MV-4-11 (cell line): ENCODE results near the gene UBQLN1.

Experiments used
- DNase-seq: peaks from one replicate; lab custom pipeline; 2025; lab: John Stamatoyannopoulos, UW

Gene UBQLN1

GRCh38 chr9:83688921-83689320 is 18.8 kb downstream of the UBQLN1 start:
- no peak for DNase-seq

GRCh38 chr9:83681490-83681889 is 26.3 kb downstream of the UBQLN1 start:
- no peak for DNase-seq

DNA sequence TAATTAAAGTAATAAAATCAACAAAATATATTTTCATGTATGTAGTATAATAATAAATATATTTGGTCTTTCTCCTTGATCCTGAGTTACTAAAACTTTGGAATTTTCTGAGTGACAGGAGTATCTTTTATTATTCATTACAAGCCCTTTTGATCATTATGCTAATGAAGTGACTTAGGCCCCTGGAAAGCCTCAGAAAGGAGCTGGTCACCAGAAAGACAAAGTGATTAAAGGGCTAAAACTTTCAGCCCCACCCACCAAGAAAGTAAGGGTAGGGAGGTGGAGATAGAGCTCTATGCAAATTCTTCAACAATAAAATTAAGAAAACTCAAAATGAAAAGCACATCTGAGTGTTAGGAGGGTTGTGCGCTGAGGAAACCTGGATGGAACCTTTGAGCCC is 27.5 kb downstream of the UBQLN1 start:
- DNase-seq: no peak

GRCh38 chr9:83677596-83677995 is 30.2 kb downstream of the UBQLN1 start:
- no peak for DNase-seq

- no peak for DNase-seq
These were observed 32.3 kb downstream of the UBQLN1 start for GRCh38 chr9:83675466-83675865.

DNA sequence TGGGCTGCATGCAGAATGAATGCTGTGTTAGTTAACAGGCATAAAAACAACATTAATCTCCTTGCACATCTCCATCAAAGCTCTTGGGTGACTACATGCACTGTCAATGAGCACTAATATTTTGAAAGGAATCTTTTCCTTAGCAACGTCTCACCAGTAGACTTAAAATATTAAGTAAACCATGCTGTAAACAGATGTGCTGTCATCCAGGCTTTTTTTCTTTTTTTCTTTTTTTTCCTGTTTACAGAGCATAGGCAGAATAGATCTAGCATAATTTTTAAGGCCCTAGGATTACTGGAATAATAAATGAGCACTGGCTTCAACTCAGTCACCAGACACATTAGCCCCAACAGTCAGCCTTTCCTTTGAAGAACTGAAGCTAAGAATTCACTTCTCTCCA is 36.3 kb downstream of the UBQLN1 start:
- DNase-seq: no peak

- peak; percentile 30 for DNase-seq
These were observed 37.4 kb downstream of the UBQLN1 start for GRCh38 chr9:83670381-83670780.

- DNase-seq: no peak
These were observed 38.7 kb downstream of the UBQLN1 start for GRCh38 chr9:83669067-83669466.

- DNase-seq: peak; percentile 91
These were observed 42.1 kb downstream of the UBQLN1 start for GRCh38 chr9:83665580-83666200.

- DNase-seq: no peak
These were observed 44.8 kb downstream of the UBQLN1 start for GRCh38 chr9:83662933-83663332.

DNA sequence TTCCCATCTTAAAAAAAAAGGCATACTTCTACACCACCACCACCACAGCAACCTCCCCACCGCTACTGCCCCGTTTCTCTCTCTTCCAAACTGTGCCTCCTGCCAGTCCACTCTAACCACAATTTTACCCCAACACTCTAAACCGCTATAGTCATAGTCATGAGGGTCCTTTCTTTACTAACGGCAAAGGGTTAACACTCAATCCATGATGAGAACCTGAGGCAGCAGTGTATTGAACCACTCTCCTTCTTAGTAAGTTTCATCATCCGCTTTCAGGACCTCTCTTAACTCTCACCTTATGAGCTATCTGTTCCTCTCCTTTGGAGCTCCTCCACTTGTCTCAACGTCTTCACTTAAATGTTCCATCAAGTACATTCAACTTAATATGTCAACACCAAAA is 50.8 kb downstream of the UBQLN1 start:
- no peak for DNase-seq

DNA sequence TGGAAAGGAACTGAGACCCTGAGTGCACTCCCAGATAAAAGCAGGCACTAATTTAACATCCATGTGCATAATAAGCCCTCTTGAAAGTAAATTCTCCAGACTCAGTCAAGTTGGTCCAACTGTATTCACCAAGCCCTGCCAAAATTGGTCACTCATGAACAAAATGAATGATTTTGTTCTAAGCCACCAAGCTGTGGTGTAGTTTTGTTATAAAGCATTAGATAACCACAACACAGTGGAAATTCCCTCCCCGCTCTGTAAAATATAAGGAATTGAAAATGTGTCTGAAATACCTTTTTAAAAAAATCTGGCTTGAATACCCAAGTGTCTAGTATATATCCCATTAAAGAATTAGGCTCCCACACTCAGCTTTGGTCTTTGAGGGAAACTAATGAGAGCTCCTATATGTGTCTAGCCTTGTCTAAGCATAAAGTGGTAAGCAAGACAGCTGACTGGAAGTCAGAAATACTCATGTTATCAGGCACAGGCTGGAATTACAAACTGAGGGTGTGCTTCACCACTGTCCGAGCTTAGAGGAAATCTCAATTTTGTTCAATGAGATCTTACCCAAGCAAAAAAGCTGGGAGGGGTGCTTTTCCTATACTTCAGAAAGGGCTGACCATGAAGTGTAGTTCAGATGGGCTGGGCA is 51.6 kb downstream of the UBQLN1 start:
- DNase-seq: peak; percentile 8

GRCh38 chr9:83655433-83655832 is 52.3 kb downstream of the UBQLN1 start:
- peak; percentile 21 for DNase-seq

- no peak for DNase-seq
These were observed 55.3 kb downstream of the UBQLN1 start for GRCh38 chr9:83652433-83652832.

DNA sequence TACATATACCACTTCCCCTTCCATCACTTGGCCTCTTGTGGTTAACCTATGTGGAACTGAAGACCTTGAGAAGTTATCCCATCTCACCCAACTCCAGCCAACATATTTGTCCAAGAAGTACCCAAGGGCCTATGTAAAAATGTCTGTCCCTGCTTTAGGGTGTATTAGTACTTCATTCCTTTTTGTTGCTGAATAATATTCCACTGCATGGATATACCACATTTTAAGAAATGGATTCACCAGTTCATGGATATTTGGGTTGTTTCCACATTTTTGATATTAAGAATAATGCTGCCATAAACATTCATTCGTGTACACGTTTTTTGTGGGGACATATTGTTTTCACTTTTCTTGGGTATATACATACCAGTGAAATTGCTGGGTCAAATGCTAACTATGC is 56.2 kb downstream of the UBQLN1 start:
- DNase-seq: peak; percentile 84

GRCh38 chr9:83649515-83649914 is 58.2 kb downstream of the UBQLN1 start:
- no peak for DNase-seq

DNA sequence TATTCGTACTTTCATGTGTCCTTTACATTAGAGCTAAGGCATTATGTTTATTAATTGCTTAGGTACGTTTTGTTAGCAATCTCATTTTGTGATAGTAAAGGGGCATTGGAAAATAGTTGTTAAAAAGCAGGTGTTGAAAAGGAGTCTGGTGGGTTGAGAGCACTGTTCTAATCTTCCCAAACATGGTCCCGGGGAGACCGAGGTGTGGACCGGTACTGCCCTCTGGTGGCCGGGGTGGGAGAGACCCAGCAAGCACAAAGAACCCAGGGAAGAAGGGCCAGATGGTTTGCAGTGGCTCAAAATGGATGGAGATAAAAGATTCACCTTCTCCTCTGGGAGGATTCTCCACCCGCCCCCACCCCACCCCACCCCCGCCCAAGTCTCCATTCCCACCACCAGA is 58.7 kb downstream of the UBQLN1 start:
- peak; percentile 16 for DNase-seq

DNA sequence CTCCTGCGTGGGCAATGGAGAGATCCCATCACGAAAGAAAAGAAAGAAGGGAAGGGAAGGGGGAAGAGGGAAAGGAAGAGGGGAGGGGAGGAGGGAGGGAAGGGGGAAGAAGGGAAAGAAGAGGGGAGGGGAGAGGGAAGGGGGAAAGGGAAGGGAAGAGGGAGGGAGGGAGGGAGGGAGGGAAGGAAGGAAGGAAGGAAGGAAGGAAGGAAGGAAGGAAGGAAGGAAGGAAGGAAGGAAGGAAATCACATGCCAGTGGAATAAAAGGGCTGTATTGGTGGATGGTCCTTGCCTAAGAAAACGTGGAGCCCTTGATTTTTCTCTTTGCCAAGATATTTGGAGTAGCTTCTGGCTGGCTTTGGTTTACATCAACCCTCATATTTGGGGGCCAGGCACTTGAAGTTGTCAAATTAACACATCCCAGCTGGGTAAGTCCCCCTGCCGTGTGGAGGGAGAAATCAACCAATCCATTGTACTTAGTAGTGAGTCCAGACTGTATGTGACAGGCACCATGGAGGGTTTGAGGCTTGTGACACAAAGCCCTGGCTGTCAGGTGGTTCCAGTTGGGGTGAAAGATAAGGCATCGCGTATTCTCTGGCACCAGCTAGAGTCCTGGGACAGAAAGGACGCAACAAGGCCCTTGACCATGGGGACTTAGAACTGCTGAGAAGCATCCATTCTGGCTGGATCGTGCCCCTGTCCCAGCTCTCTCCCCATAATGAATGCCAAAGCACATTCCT is 61.1 kb downstream of the UBQLN1 start:
- no peak for DNase-seq

- DNase-seq: no peak
These were observed 65.0 kb downstream of the UBQLN1 start for GRCh38 chr9:83642793-83643192.

- DNase-seq: no peak
These were observed 68.5 kb downstream of the UBQLN1 start for GRCh38 chr9:83639266-83639665.

DNA sequence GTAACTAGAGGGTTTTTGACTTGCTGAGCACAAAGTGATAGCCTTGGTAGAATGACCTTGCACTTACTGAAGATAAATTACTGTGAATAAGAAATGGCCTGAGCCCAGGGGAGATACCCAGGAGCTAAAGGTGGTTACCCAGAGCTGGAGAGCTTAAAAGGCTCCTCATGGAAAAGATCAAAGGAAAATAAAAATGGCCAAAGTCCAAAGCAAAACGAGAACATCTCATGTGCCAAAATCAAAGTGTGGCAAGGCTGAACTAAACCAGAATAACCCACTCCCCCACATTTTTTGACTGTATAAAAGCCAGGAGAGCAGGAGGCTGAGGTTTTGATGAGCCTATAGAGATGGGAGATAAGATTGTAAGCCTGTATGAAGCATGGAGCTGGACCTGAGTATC is 70.4 kb downstream of the UBQLN1 start:
- no peak for DNase-seq

GRCh38 chr9:83636813-83637212 is 70.9 kb downstream of the UBQLN1 start:
- DNase-seq: no peak

- DNase-seq: no peak
These were observed 74.1 kb downstream of the UBQLN1 start for GRCh38 chr9:83633676-83634075.
